Raji (cell line): ENCODE measurements around the gene PTPRCAP.

ENCODE experiments used
- POLR2A ChIP-seq: IDR thresholded peaks from 2 replicates; pipeline ENCODE4 v1.6.1; 2011; ENCODE audit warnings: low read depth, low read length, control low read depth; ENCODE audit not compliant: insufficient read depth

Gene PTPRCAP

DNA sequence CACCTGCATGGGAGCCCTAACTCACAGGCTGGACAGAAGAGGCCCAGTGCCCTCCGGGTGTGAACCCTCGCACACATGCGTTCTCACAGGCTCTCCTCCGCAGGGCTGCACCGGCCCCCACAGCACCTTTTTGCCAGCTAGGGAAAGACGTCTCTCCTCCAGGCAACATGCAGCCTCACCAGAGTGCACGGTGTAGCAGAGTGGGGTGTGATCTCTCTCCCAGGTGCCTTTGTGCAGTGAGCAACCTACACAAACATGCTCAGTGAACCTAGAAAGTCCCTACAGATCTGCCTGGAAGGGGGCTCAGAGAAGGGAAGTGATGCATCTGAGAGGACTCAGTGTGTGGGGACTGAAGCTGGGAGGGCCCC is 25.7 kb downstream of the PTPRCAP start:
- TF ChIP-seq POLR2A, result peak; percentile 3; the same call in 1 of the 2 replicates

DNA sequence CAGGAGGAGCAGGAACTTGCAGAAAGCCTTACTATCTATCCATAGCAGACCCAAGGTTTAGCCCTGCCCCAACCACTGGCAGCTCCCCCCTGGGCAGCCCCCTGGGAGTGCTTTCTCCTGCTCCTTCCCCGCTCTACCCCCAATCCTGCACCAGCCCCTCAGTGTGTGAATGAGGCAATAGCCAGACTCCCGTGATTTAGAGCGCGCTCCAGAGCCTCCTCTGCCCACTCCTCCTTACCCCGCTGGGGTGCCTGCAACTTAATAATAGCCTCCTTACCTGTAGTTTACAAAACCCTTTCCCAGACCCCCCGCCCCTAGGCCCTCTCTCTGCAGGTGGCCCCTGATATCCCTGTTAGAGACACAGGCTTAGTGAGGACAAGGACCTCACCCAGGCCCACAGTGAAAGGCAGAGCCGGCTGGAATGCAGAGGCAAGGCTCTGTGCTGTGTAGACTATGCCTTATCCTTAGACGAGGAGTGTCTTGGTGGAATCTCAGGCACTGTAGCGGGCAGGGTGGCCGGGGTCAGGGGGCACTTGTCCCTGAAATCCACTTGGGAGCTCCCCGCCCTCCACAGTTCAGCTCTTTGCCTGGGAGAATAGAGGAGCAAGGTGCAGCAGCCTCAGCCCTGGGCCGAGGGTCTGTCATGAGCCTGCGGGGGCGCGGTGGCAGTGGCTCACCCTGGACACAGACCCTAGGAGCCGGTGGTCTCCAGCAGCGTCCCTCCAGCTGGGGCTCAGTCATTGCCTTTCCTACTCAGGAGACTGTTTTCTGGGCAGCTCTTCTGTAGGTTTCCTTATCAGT is 26.3 kb downstream of the PTPRCAP start:
- TF ChIP-seq POLR2A, result 0 out of 2 replicates have a peak, but pooled peaks have one; percentile 1

DNA sequence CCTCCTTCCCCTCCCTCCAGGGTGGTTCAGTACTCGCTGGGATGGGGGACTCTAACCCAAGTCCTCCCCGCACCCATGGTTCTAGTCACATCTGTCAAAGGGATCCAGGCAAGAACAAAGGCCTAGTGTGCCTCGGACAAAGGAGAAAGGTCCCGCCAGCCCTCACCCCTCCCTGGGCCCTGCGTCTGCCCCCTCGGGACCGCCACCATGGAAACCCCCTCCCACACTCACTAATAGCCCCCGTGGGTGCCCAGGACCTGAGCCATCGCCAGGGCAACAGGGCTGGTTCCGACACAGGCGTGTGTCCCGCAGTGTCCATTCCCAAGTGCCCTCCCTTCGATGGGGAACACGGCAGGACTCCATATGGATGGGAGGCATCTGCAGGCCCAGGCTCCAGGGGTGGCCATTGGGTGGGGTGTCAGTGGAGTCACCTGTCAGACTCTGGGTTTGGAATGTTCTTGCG is 27.1 kb downstream of the PTPRCAP start:
- peak; percentile 7 for TF ChIP-seq POLR2A

DNA sequence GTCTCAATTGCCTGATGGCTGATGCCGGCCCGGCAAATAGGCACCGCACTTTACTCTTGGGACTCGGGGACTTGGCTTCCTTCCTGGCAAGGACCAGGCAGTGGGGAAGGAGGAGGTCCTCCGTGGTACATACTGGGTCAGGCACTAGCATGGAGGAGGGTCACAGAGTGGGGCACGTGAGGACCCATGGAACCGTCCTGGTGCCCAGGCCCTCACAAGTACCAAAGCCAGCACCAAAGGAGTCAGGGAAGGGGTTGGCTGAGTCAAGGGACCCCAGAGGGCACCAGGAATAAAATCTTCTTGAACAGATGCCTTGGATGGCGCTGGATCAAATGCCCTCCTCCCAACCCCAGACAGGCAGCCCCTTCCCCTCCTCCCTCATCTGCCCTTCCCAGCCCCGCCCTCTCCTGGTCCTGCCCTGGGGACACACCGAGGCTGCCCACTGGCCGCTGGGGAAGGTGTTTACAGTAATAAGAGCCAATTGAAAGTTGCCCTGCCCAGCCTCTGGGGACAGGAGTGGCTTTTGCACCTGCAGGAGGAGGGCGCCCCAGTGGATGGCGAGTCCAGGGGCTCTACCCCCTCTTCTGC is 27.6 kb downstream of the PTPRCAP start:
- peak; percentile 61 for TF ChIP-seq POLR2A

- TF ChIP-seq POLR2A, result peak; percentile 67
These were observed 28.2 kb downstream of the PTPRCAP start for GRCh38 chr11:67409261-67409666.

- no peak for TF ChIP-seq POLR2A
These were observed 28.9 kb downstream of the PTPRCAP start for GRCh38 chr11:67408437-67409200.

DNA sequence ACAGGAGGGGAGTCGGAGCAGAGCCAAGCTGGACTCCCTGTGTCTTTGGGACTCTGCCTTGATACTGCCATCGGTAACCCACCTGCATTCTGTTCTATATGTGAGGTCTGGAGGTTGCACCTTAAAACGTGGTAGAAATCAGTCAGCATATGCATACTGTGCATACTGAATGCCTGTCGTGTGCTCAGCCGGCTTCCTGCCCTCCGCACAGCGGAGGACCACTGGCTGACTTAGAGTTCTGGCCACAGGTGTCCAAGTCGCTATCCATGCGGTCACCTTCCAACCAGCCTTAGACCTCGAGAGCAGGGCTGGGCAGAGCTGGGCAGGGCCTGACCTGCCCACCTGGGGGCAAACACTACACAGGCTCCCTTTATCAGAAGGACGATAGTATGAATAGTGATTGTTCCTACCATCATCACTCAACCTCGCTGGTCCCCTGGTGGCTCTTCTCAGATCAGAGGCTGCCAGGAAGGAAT is 29.8 kb downstream of the PTPRCAP start:
- TF ChIP-seq POLR2A, result 0 out of 2 replicates have a peak, but pooled peaks have one; percentile 14

DNA sequence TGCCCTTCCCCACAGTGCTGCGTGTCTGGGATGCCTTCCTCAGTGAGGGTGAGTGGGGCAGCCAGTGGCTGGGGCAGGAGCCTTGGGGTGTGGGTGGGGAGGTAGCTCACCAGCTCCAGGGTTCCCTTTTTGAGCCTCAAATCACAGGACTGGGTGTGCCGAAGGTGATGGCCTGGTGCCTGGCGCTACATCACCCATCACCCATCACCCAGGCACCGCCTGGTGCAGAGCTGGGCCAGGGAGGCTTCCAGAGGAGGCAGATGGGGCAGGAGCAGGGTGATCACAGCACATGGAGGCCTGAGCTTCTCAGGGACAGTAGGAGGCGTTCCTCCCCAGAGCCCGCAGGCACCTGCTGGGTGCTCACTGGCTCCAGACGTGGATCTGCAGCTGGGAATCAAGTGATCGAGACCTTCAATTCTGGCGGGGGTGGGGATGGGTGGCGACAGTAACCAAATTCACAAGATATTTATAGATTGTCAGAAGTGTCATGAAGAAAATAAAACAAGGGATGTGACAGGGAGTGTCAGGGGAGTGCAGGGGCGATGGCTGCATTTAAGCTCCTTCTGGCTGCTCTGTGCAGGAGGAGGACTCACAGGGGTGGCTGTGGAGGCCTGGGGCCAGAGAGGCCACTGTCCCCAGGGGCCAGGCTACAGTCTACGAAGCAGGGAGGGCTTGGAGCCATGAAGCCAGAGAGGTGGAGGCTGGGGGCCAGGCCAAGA is 30.4 kb downstream of the PTPRCAP start:
- TF ChIP-seq POLR2A, result no peak

GRCh38 chr11:67406420-67406968 is 31.0 kb downstream of the PTPRCAP start:
- no peak for TF ChIP-seq POLR2A

- TF ChIP-seq POLR2A, result no peak
These were observed 31.7 kb downstream of the PTPRCAP start for GRCh38 chr11:67405688-67406339.

DNA sequence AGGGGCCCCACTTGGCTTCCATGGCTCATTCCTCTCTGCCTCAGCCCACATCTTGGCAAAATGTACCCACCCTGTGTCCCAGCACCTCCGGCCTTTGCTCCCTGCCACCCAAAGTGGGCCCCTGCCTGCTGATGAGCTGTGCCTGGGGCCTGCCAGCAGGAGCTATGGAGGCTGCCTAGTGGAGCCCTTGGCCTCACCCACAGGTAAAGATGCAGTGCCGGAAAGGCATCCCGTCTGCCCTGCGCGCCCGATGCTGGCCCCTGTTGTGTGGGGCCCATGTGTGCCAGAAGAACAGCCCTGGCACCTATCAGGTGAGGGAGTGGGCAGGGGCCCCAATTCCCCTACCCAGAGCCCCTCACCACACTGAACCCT is 32.3 kb downstream of the PTPRCAP start:
- TF ChIP-seq POLR2A, result no peak

- no peak for TF ChIP-seq POLR2A
These were observed 32.8 kb downstream of the PTPRCAP start for GRCh38 chr11:67404515-67405195.

DNA sequence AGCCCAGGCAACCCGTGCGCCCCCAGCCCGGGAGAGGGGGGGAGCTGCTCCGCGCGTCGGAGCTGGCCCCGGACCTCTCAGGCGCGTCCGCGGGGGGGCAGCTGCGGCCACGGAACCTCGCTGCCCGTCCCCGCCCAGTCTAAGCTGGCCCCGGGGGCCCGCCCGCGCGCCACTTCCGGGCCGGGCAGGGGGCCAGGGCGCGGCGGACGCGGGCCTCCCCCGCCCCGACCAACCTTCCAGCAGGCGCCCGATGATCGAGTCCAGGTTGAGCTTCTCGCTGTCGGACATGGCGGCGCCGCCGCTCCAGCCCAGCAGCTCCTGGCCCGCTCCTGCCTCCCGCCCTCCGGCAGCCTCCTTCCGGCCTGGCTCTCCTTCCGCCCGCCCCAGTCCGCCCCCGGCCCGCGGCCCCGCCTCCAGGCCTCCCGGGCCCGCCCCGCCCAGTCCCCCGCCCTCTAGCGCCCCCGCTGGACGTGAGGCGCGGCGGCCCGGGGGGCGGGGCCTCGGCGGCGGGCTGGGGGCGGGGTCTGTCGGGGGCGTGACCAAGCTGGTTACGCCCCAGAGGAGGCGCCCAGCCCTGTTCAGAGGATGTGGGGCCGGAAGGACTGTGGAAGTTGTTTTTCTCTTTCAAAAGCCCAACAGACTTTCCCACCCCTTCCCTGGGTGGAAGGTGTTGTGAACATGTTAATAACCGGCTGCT is 35.8 kb downstream of the PTPRCAP start, which contains the start of gene PPP1CA:
PPP1CA (minus strand) TSS at position 364 of the 697 bp plus-strand sequence; CDS start at position 288, 76 bp downstream.
- peak; percentile 86 for TF ChIP-seq POLR2A

DNA sequence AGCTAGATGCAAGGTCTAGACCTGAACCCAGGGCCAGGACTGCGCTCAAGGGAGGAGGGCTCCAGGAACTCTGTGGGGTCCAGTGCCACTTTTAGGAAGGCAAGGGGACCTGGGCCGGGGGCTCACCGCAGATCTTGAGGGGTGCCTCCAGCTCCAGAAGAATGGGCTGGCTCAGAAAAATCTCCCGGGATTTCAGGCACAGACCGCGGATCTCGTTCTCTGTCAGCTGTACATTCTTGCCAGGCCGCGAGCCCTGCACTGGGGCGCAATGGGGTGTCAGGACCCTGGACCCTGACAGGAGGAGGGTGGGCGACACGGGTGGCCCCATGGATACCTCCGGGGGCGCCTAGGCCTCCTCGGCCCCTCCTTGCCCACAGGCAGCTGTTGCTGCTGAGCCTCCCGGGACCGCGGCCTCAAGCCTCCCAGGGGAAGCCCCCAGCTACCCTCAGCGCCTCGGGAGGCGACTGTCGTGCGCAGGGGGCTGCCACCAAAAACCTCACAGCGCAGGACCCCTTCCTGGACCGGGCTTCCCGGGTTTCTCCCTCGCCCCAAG is 36.5 kb downstream of the PTPRCAP start:
- TF ChIP-seq POLR2A, result no peak
